Heart left ventricle (tissue), 16 donors: ENCODE results near the gene PCGF3. TPM values are rescaled to one million over a fixed set of nuclear protein-coding genes. Genes with fewer than 3 reads are reported as not detected.

ENCODE experiments used
- ATAC-seq, 4 donors: fragments of 200-7000 bp; cut with Tn5 transposase; one replicate each; pipeline ENCODE4 v1.9.1; 2020 to 2022; ENCODE audit warnings: moderate library complexity in 4 of 4, mild to moderate bottlenecking in 3 of 4, moderate number of reproducible peaks in 1 of 4
- DNase-seq, 5 donors: peaks; one replicate each; pipeline ENCODE4 v3.0.0-alpha.2; 2020
- H3K27ac ChIP-seq, 12 donors: fragments of 200-600 bp; sonication (generic) in 4 of 12; one replicate each; pipeline versions ENCODE4 v1.5.0 to v1.8.0; 2016 to 2022; ENCODE audit warnings: mild to moderate bottlenecking in 2 of 12
- H3K27me3 ChIP-seq, 9 donors: fragments of 200-600 bp; sonication (generic) in 2 of 9; one replicate each; pipeline versions ENCODE4 v1.5.1 to v1.8.0; 2016 to 2022; ENCODE audit warnings: mild to moderate bottlenecking in 3 of 9
- H3K36me3 ChIP-seq, 9 donors: fragments of 200-600 bp; sonication (generic) in 2 of 9; one replicate each; pipeline versions ENCODE4 v1.5.0 to v1.8.0; 2018 to 2022; ENCODE audit warnings: mild to moderate bottlenecking in 2 of 9
- H3K4me1 ChIP-seq, 12 donors: fragments of 200-600 bp; sonication (generic) in 4 of 12; one replicate each; pipeline versions ENCODE4 v1.5.0 to v1.8.0; 2016 to 2022; ENCODE audit warnings: mild to moderate bottlenecking in 3 of 12
- H3K4me3 ChIP-seq, 12 donors: fragments of 200-600 bp; sonication (generic) in 4 of 12; one replicate each; pipeline versions ENCODE4 v1.5.0 to v1.8.0; 2017 to 2022; ENCODE audit warnings: mild to moderate bottlenecking in 9 of 12, moderate library complexity in 4 of 12
- H3K9me3 ChIP-seq, 12 donors: fragments of 200-600 bp; sonication (generic) in 4 of 12; one replicate each; pipeline versions ENCODE4 v1.5.0 to v1.8.0; 2016 to 2022; ENCODE audit warnings: mild to moderate bottlenecking in 1 of 12
- CTCF ChIP-seq, 12 donors: fragments of 200-600 bp; sonication (generic) in 4 of 12; IDR thresholded peaks; one replicate each; pipeline versions ENCODE4 v1.5.0 to v1.8.0; 2018 to 2022; ENCODE audit warnings: antibody characterized with exemption in 12 of 12, mild to moderate bottlenecking in 5 of 12
- POLR2A ChIP-seq, 2 donors: fragments of 450-650 bp; IDR thresholded peaks; one replicate each; pipeline ENCODE4 v1.6.1; 2017; ENCODE audit warnings: antibody characterized with exemption in 2 of 2, mild to moderate bottlenecking in 2 of 2, moderate library complexity in 2 of 2
- WGBS, 4 donors: extraction: QIAGEN DNeasy Blood & Tissue Kit in 2 of 4; methylation state at CpG; one replicate each; pipeline versions ENCODE4 v1.1.5 to v1.1.7; 2013 to 2018; 5-methylcytosine and 5-hydroxymethylcytosine counted together
- intact Hi-C, 10 donors: fragments of 100-400 bp; cut with DNase I; formaldehyde crosslinking; loops; one replicate each; pipeline versions ENCODE4 v1.11.1 to v1.14.2; 2022
- polyA plus RNA-seq, 2 donors: library from polyadenylated mRNA; stranded (reverse); fragments of 200-250 nt; gene quantifications; one replicate each; pipeline ENCODE4 v1.2.3, GENCODE V29; 2013
- total RNA-seq, 9 donors: library from RNA; depleted of rRNA in 2 of 9; stranded (reverse); fragments of >200 nt in 2 of 9; fragmentation: NEBNext Ultra II Directional in 3 of 9; extraction: Animal tissue kit (Norgen Biotek cat#: 25700) in 3 of 9; gene quantifications; one replicate each; pipeline versions ENCODE4 v1.1.0 to v1.2.4, GENCODE V29; 2016 to 2023
- donor health status: ischemic (EF 13 %, LVEDD 7.1; RV severe dilation, severe dysfunction).
- donor health status: healthy with polysubstance abuse.
- donor health status: DM: no; HTN: yes; CAD: no.
- donor health status: DM: no; HTN: no; CAD: no.
- donor health status: ischemic (EF 25% LVEDD 6.9; RV normal size, moderate dysfunction).
- donor health status: ischemic (EF 25% LVEDD 5.7; RV mildly dilated, moderate dysfunction).
- donor health status: healthy.
- donor health status: DM: yes; HTN: yes; CAD: no.
- donor health status: ischemic (EF 35%, LVEDD 5.7; RV mildly dilated, moderate dysfunction).
- donor health status: nonischemic (EF 11% LVEDD 7.7; RV severe dilation, severe dysfunction).
- donor health status: DM: yes; HTN: yes; CAD: no.
- donor health status: PGD.
- donor health status: ischemic (EF 29% LVEDD 5.4; RV normal size, mild dysfunction).
- donor health status: nonischemic (EF 23%, LVEDD 6.1; RV moderate dilation, normal function).

PCGF3 gene
- total and polyA plus RNA-seq, 11 donors: 16.2 to 45.7 (median 22.5) TPM

GRCh38 chr4:712916-713632, 7.4 kb downstream of the PCGF3 start:
- DNase-seq: peak in 1 of 5 donors; percentile 12

GRCh38 chr4:714087-714486, 8.5 kb downstream of the PCGF3 start:
- no peak for TF ChIP-seq POLR2A (IDR thresholded peaks at IDR 0.05)
- no peak for TF ChIP-seq CTCF (IDR thresholded peaks at IDR 0.05)
- peak in 1 of 4 donors; percentile 8 for ATAC-seq
- no peak overlapping the region for H3K27ac ChIP-seq
- 90 to 92% (median 91%) methylated on average over 14 to 18 of the region's 18 CpGs for WGBS, 4 donors
- peak in 1 of 5 donors; percentile 5 for DNase-seq
- intact Hi-C loops: no loop called here
- peaks cover 0 to 23% (median 7%) of the 10 kb centered on the region in 12 donors for H3K4me1 ChIP-seq
- H3K9me3 ChIP-seq: no peaks in the 10 kb centered on the region
- no peak overlapping the region for H3K4me3 ChIP-seq
- H3K36me3 ChIP-seq: peaks cover 0 to 12% (median 0%) of the 10 kb centered on the region in 9 donors
- no peaks in the 10 kb centered on the region for H3K27me3 ChIP-seq

More at GRCh38 chr4:712916-713632, 7.4 kb downstream of the PCGF3 start:
- Histone ChIP-seq H3K4me1 (peaks cover 0 to 29% (median 14%) of the 10 kb centered on the region in 12 donors), H3K9me3 (no peaks in the 10 kb centered on the region), H3K4me3 (no peak overlapping the region), H3K27ac (no peak overlapping the region), H3K27me3 (no peaks in the 10 kb centered on the region), H3K36me3 (peaks cover 0 to 12% (median 0%) of the 10 kb centered on the region in 9 donors)
- TF ChIP-seq CTCF (IDR thresholded peaks at IDR 0.05) (no peak), POLR2A (IDR thresholded peaks at IDR 0.05) (no peak)
- no peak for ATAC-seq
- WGBS, 4 donors: 84 to 98% (median 91%) methylated on average over 9 of the region's 9 CpGs
- intact Hi-C loops: no loop called here

- WGBS, 4 donors: 71 to 80% (median 75%) methylated on average over 24 to 34 of the region's 34 CpGs
- ATAC-seq: peak; percentile 23 to 53 (median 38)
Observed at GRCh38 chr4:717601-718320, 12.1 kb downstream of the PCGF3 start.

More at GRCh38 chr4:717601-718320, 12.1 kb downstream of the PCGF3 start:
- intact Hi-C loops: no loop called here
- Histone ChIP-seq H3K27me3 (no peaks in the 10 kb centered on the region), H3K9me3 (no peaks in the 10 kb centered on the region), H3K36me3 (peaks cover 0 to 10% (median 0%) of the 10 kb centered on the region in 9 donors), H3K4me3 (no peak overlapping the region), H3K4me1 (peaks cover 0 to 35% (median 12%) of the 10 kb centered on the region in 12 donors), H3K27ac (no peak overlapping the region)
- TF ChIP-seq CTCF (IDR thresholded peaks at IDR 0.05) (no peak), POLR2A (IDR thresholded peaks at IDR 0.05) (no peak)
- peak in 1 of 5 donors; percentile 24 for DNase-seq
